AG09309 (cell line): ENCODE data around the gene PLEKHA7.

Source experiments
- DNase-seq: peaks from one replicate; pipeline ENCODE4 v3.0.0-alpha.2; 2010; ENCODE audit warnings: low read depth
- H3K4me3 ChIP-seq: 2 replicates; pipeline ENCODE4 v1.5.1; 2011; ENCODE audit warnings: mild to moderate bottlenecking, low read depth, low read length, moderate library complexity; ENCODE audit not compliant: control insufficient read depth
- CTCF ChIP-seq: IDR thresholded peaks from 2 replicates; pipeline ENCODE4 v1.5.1; 2011; ENCODE audit warnings: mild to moderate bottlenecking, low read depth, low read length, inconsistent platforms; ENCODE audit not compliant: insufficient read depth, control insufficient read depth; ENCODE audit errors: missing control alignments

Gene PLEKHA7

GRCh38 chr11:16997624-16998023, 16.6 kb downstream of the PLEKHA7 start:
- no peak for DNase-seq
- H3K4me3 ChIP-seq, result no peak overlapping the region
- no peak for TF ChIP-seq CTCF

GRCh38 chr11:16993495-16993894, 20.7 kb downstream of the PLEKHA7 start:
- no peak for TF ChIP-seq CTCF

GRCh38 chr11:16992846-16993245, 21.4 kb downstream of the PLEKHA7 start:
- TF ChIP-seq CTCF, result no peak
- no peak for DNase-seq

More at GRCh38 chr11:16993495-16993894, 20.7 kb downstream of the PLEKHA7 start:
- H3K4me3 ChIP-seq, result no peak overlapping the region
- no peak for DNase-seq

GRCh38 chr11:16989554-16989953, 24.7 kb downstream of the PLEKHA7 start:
- DNase-seq, result no peak
- TF ChIP-seq CTCF, result no peak
- no peak overlapping the region for H3K4me3 ChIP-seq

More at GRCh38 chr11:16992846-16993245, 21.4 kb downstream of the PLEKHA7 start:
- no peak overlapping the region for H3K4me3 ChIP-seq

GRCh38 chr11:16987205-16987568, 27.0 kb downstream of the PLEKHA7 start:
- no peak overlapping the region for H3K4me3 ChIP-seq
- DNase-seq, result no peak
- no peak for TF ChIP-seq CTCF

GRCh38 chr11:16986434-16987204, 27.6 kb downstream of the PLEKHA7 start:
- no peak overlapping the region for H3K4me3 ChIP-seq
- DNase-seq, result no peak
- no peak for TF ChIP-seq CTCF
